GM12891 (cell line): Measurements from ENCODE around the gene TLE1.

Experiments used
- DNase-seq: peaks from one replicate; pipeline ENCODE4 v3.0.0; 2011; ENCODE audit warnings: low spot score; ENCODE audit not compliant: insufficient read length
- FAIRE-seq: peaks from 2 replicates; lab custom pipeline; 2011; peaks lifted over from hg19 to GRCh38; lab: Jason Lieb, UNC
- PAX5 ChIP-seq: IDR thresholded peaks from 2 replicates; pipeline ENCODE4 v1.6.1; 2011; ENCODE audit warnings: low read length, moderate library complexity, mild to moderate bottlenecking; ENCODE audit not compliant: insufficient read depth, severe bottlenecking
- POLR2A ChIP-seq: IDR thresholded peaks from 2 replicates; pipeline ENCODE4 v1.6.1; 2011; ENCODE audit warnings: low read depth, low read length, control low read depth
- POLR2AphosphoS5 ChIP-seq: IDR thresholded peaks from 2 replicates; pipeline ENCODE4 v1.6.1; 2011; ENCODE audit warnings: low read depth, low read length, control low read depth
- POU2F2 ChIP-seq: IDR thresholded peaks from 2 replicates; pipeline ENCODE4 v1.6.1; 2011; ENCODE audit warnings: low read depth, mild to moderate bottlenecking, control low read depth, low read length, moderate library complexity
- SPI1 ChIP-seq: IDR thresholded peaks from 2 replicates; pipeline ENCODE4 v1.6.1; 2011; ENCODE audit warnings: low read depth, low read length, control low read depth
- TAF1 ChIP-seq: IDR thresholded peaks from 2 replicates; pipeline ENCODE4 v1.6.1; 2011; ENCODE audit warnings: low read depth, low read length, control low read depth

Gene TLE1

DNA sequence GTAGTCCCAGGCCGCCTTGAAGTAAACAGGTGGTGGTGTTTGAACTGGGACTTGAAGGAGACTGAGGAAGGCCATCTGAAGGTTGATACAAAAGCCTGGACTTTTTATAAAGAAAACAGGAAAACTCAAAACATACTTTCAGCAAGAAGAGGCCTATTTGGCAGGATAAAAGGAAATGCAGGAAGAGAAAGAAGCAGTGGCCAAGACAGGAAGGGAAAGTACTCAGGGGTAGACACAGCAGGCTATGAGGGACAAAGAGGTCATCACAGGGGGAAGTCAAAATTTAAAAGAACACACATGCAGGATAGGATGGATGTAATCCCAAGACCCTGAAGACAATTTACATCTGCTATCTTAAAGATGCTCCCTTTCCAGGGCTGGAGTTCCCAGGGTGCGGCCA, 13.0 kb downstream of the TLE1 start:
- DNase-seq (no peak), FAIRE-seq (no peak)
- no peak for TF ChIP-seq POU2F2
- no peak for TF ChIP-seq SPI1
- no peak for TF ChIP-seq POLR2A
- TF ChIP-seq TAF1: no peak
- no peak for TF ChIP-seq POLR2AphosphoS5
- TF ChIP-seq PAX5: no peak

- no peak for TF ChIP-seq SPI1
- TF ChIP-seq PAX5: no peak
- no peak for TF ChIP-seq POU2F2
- TF ChIP-seq TAF1: no peak
- TF ChIP-seq POLR2AphosphoS5: no peak
- no peak for TF ChIP-seq POLR2A
- DNase-seq (no peak), FAIRE-seq (no peak)
Observed at GRCh38 chr9:81673310-81673709, 16.0 kb downstream of the TLE1 start.

- FAIRE-seq (no peak), DNase-seq (no peak)
- no peak for TF ChIP-seq PAX5
- TF ChIP-seq POLR2AphosphoS5: no peak
- TF ChIP-seq POU2F2: no peak
- TF ChIP-seq POLR2A: no peak
- no peak for TF ChIP-seq TAF1
- TF ChIP-seq SPI1: no peak
Observed at GRCh38 chr9:81671880-81672280, 17.5 kb downstream of the TLE1 start.

- DNase-seq: no peak
- no peak for FAIRE-seq
- TF ChIP-seq POLR2AphosphoS5 (no peak), PAX5 (no peak)
Observed at GRCh38 chr9:81669866-81670265, 19.5 kb downstream of the TLE1 start.

- FAIRE-seq (no peak), DNase-seq (no peak)
- no peak for TF ChIP-seq TAF1
Observed at GRCh38 chr9:81669041-81669651, 20.2 kb downstream of the TLE1 start.

DNA sequence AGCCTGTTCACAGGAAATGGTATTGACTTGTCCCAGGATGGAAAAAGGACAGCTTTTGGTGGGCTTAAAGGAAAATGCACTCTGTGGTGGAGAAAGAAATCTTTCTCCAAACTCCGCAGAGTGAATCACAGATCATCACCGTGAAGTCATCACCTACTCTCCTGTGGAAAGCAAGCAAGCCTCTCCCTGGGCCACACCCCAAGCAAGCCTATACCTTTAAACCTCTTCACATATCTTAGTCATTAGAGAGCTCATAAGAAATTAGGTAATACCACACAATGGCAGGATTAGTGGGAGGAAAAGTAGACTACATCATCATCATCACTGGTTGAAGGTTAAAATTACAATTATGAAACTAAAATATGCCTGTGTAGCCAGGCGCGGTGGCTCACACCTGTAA, 23.2 kb downstream of the TLE1 start:
- TF ChIP-seq TAF1 (no peak), POLR2A (no peak), POLR2AphosphoS5 (no peak)
- FAIRE-seq (no peak), DNase-seq (no peak)

DNA sequence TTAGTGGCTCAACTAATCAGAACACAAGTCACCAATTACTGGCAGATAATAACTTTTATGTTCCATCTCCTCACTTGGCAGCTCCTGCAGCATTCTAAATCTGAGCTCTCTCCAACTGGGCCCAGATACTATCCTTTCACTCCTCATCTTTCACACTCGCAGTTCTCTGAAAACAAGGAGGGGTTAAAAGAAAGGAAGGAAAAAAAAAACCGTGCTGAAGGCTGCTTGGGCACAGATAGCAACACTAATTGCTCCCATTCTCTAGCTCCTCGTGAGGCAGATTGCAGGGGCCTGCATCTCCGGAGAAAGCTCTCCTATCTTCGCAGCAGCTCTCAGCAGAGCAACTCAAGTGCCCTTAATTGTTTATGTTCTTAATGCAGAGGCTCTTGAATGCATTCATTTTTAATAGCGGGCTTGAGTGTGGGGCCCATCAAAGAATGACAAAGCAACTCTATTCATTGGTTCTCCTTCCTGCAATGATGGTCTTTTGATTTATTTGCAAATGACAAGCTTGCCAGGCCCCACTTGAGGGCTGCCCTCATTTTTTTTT, 23.9 kb downstream of the TLE1 start:
- TF ChIP-seq POLR2A: no peak
- no peak for TF ChIP-seq SPI1
- no peak for TF ChIP-seq POLR2AphosphoS5
- TF ChIP-seq PAX5: no peak
- FAIRE-seq: no peak
- no peak for DNase-seq

DNA sequence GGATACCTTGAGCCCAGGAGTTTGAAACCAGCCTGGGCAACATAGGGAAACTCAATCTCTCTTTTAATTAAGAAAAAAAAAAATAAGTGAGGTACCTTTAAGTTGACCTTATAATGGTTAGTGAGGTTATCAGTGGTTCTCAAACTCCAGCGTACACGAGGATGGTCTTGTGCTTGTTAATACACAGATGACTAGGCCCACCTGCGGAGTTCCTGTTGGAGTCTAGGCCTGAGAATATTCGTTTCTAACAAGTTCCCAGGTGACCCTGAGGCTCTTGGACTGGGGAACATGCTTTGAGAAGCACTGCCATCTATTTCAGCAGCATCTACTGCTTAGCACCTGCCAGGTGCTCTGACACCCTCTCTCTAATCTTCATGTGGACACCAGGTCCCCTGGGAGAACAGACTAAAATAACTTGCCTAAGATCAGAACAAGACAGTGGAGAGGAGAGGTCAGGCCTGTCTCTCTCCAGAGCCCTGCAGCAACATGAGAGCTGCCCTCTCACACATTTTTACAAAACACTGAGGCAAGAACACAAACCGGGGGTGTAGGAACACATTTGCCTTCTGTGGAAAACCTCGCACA, 24.6 kb downstream of the TLE1 start:
- DNase-seq: no peak
- TF ChIP-seq POU2F2 (no peak), TAF1 (no peak), PAX5 (no peak), POLR2A (no peak), POLR2AphosphoS5 (no peak), SPI1 (no peak)
- no peak for FAIRE-seq

DNA sequence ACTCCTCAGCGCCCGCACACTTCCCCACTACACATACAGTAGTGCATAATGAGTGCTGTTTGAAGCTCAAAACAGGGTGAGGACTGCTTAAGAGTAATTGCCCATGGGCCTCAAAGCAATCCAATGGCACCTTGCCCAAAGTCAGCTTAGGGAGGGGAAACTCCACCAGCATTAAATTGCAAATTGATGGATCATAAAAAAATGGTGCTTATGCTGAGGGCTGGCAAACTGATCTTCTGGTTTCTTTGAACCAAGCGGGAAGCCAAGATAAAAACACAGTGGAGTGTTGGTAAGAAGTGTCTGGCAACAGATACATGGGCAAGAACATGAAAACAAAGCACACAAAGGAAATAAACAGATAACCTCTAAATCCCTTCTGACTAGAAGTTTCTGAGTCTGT, 28.0 kb downstream of the TLE1 start:
- DNase-seq (no peak), FAIRE-seq (no peak)
- no peak for TF ChIP-seq POLR2A
- TF ChIP-seq PAX5: no peak
- TF ChIP-seq TAF1: no peak
- TF ChIP-seq SPI1: no peak
- TF ChIP-seq POLR2AphosphoS5: no peak
- TF ChIP-seq POU2F2: no peak

GRCh38 chr9:81656871-81657337, 32.4 kb downstream of the TLE1 start:
- TF ChIP-seq POLR2A (no peak), TAF1 (no peak), SPI1 (no peak), POLR2AphosphoS5 (no peak), PAX5 (no peak)
- no peak for DNase-seq
- FAIRE-seq: no peak
